Measurements from ENCODE around the gene PI3. TPM values are rescaled to one million over a fixed set of nuclear protein-coding genes. Genes with fewer than 3 reads are reported as not detected.
"Not testable (repeated sequence)": the region's sequence is repeated elsewhere in the genome, so short reads cannot be mapped to it uniquely, and the experiment has no call there.

PI3 gene
- total RNA-seq, 1 donor from 2014 or later, result not detected

GRCh38 chr20:45154183-45154582, 20.5 kb upstream of the PI3 start:
- no peaks in the 10 kb centered on the region for H3K4me1 Mint-ChIP-seq (ENCODE audit: unreplicated experiment)
- H3K27ac Mint-ChIP-seq (ENCODE audit: unreplicated experiment), result no peak overlapping the region
- peaks cover 4% of the 10 kb centered on the region for H3K36me3 Mint-ChIP-seq (ENCODE audit: low read depth, unreplicated experiment)
- H3K4me3 Mint-ChIP-seq (ENCODE audit: unreplicated experiment), result no peak overlapping the region
- DNase-seq (ENCODE audit: low spot score), result no peak
- H3K27me3 Mint-ChIP-seq (ENCODE audit: unreplicated experiment), result peaks cover 1% of the 10 kb centered on the region
- TF ChIP-seq CTCF (IDR thresholded peaks at IDR 0.05; ENCODE audit: unreplicated experiment), result no peak
- no peaks in the 10 kb centered on the region for H3K9me3 Mint-ChIP-seq (ENCODE audit: unreplicated experiment)

GRCh38 chr20:45154794-45155193, 19.9 kb upstream of the PI3 start:
- H3K27me3 Mint-ChIP-seq (ENCODE audit: unreplicated experiment); H3K9me3 Mint-ChIP-seq (ENCODE audit: unreplicated experiment); H3K4me1 Mint-ChIP-seq (ENCODE audit: unreplicated experiment); H3K27ac Mint-ChIP-seq (ENCODE audit: unreplicated experiment); H3K36me3 Mint-ChIP-seq (ENCODE audit: low read depth, unreplicated experiment); H3K4me3 Mint-ChIP-seq (ENCODE audit: unreplicated experiment); DNase-seq (ENCODE audit: low spot score): not testable (repeated sequence)

- peaks cover 4% of the 10 kb centered on the region for H3K36me3 Mint-ChIP-seq (ENCODE audit: low read depth, unreplicated experiment)
- H3K9me3 Mint-ChIP-seq (ENCODE audit: unreplicated experiment), result no peaks in the 10 kb centered on the region
- H3K4me3 Mint-ChIP-seq (ENCODE audit: unreplicated experiment), result no peak overlapping the region
- peaks cover 1% of the 10 kb centered on the region for H3K27me3 Mint-ChIP-seq (ENCODE audit: unreplicated experiment)
- no peak overlapping the region for H3K27ac Mint-ChIP-seq (ENCODE audit: unreplicated experiment)
- H3K4me1 Mint-ChIP-seq (ENCODE audit: unreplicated experiment), result no peaks in the 10 kb centered on the region
- no peak for DNase-seq (ENCODE audit: low spot score)
- TF ChIP-seq CTCF (IDR thresholded peaks at IDR 0.05; ENCODE audit: unreplicated experiment), result no peak
These were observed 18.0 kb upstream of the PI3 start for GRCh38 chr20:45156713-45157112.

- no peaks in the 10 kb centered on the region for H3K4me1 Mint-ChIP-seq (ENCODE audit: unreplicated experiment)
- H3K27ac Mint-ChIP-seq (ENCODE audit: unreplicated experiment), result no peak overlapping the region
- no peaks in the 10 kb centered on the region for H3K9me3 Mint-ChIP-seq (ENCODE audit: unreplicated experiment)
- TF ChIP-seq CTCF (IDR thresholded peaks at IDR 0.05; ENCODE audit: unreplicated experiment), result no peak
- DNase-seq (ENCODE audit: low spot score), result no peak
- H3K27me3 Mint-ChIP-seq (ENCODE audit: unreplicated experiment), result peaks cover 1% of the 10 kb centered on the region
- peaks cover 4% of the 10 kb centered on the region for H3K36me3 Mint-ChIP-seq (ENCODE audit: low read depth, unreplicated experiment)
- no peak overlapping the region for H3K4me3 Mint-ChIP-seq (ENCODE audit: unreplicated experiment)
These were observed 16.7 kb upstream of the PI3 start for GRCh38 chr20:45157962-45158361.

- H3K36me3 Mint-ChIP-seq (ENCODE audit: low read depth, unreplicated experiment), result no peaks in the 10 kb centered on the region
These were observed 11.5 kb upstream of the PI3 start for GRCh38 chr20:45163083-45163803.

More at GRCh38 chr20:45163083-45163803, 11.5 kb upstream of the PI3 start:
- no peak for DNase-seq (ENCODE audit: low spot score)
- Mint-ChIP-seq H3K4me1 (ENCODE audit: unreplicated experiment) (no peaks in the 10 kb centered on the region), H3K27ac (ENCODE audit: unreplicated experiment) (no peak overlapping the region), H3K4me3 (ENCODE audit: unreplicated experiment) (no peak overlapping the region), H3K27me3 (ENCODE audit: unreplicated experiment) (no peaks in the 10 kb centered on the region), H3K9me3 (ENCODE audit: unreplicated experiment) (peaks cover 4% of the 10 kb centered on the region)
- no peak for TF ChIP-seq CTCF (IDR thresholded peaks at IDR 0.05; ENCODE audit: unreplicated experiment)
